GM23338 (cell line): ENCODE data around the gene DOCK2. TPM values are rescaled to one million over a fixed set of nuclear protein-coding genes. Genes with fewer than 3 reads are reported as not detected.

Source experiments
- ATAC-seq: fragments of 200-7000 bp; cut with Tn5 transposase; 3 replicates; pipeline ENCODE4 v1.9.1; 2020
- DNase-seq: peaks from one replicate; pipeline ENCODE4 v3.0.0-alpha.2; 2015; ENCODE audit warnings: low spot score
- H2AFZ ChIP-seq: fragments of 200-600 bp; sonication (generic); 2 replicates; pipeline ENCODE4 v1.8.0; 2016; ENCODE audit warnings: antibody characterized with exemption, mild to moderate bottlenecking, moderate library complexity
- H3F3A ChIP-seq: fragments of 200-600 bp; sonication (generic); replicated peaks from 2 replicates; pipeline ENCODE4 v1.8.0; 2017; ENCODE audit warnings: antibody characterized with exemption, mixed run types, low read depth
- H3K27ac ChIP-seq: fragments of 200-600 bp; sonication (generic); 2 replicates; pipeline ENCODE4 v1.6.1; 2016; ENCODE audit warnings: low read depth
- H3K27me3 ChIP-seq: fragments of 200-600 bp; sonication (generic); 2 replicates; pipeline ENCODE4 v1.8.0; 2016; ENCODE audit warnings: mild to moderate bottlenecking, mixed run types, moderate library complexity; ENCODE audit not compliant: insufficient read depth
- H3K36me3 ChIP-seq: fragments of 200-600 bp; sonication (generic); 2 replicates; pipeline ENCODE4 v1.8.0; 2016; ENCODE audit warnings: mild to moderate bottlenecking; ENCODE audit not compliant: insufficient read depth
- H3K4me1 ChIP-seq: fragments of 200-600 bp; sonication (generic); 2 replicates; pipeline ENCODE4 v1.8.0; 2016; ENCODE audit warnings: mild to moderate bottlenecking, moderate library complexity; ENCODE audit not compliant: insufficient read depth
- H3K4me2 ChIP-seq: fragments of 200-600 bp; sonication (generic); 2 replicates; pipeline ENCODE4 v1.7.1; 2017; ENCODE audit warnings: mixed run types
- H3K4me3 ChIP-seq: fragments of 200-600 bp; sonication (generic); 2 replicates; pipeline ENCODE4 v1.6.1; 2016; ENCODE audit warnings: mixed run types
- H3K79me2 ChIP-seq: fragments of 200-600 bp; sonication (generic); replicated peaks from 2 replicates; pipeline ENCODE4 v1.8.0; 2017; ENCODE audit warnings: mild to moderate bottlenecking; ENCODE audit not compliant: insufficient read depth
- H3K9me2 ChIP-seq: fragments of 200-600 bp; sonication (generic); 2 replicates; pipeline ENCODE4 v1.8.0; 2017; ENCODE audit not compliant: insufficient read depth
- H4K20me1 ChIP-seq: fragments of 200-600 bp; sonication (generic); replicated peaks from 2 replicates; pipeline ENCODE4 v1.8.0; 2017; ENCODE audit warnings: mild to moderate bottlenecking; ENCODE audit not compliant: insufficient read depth
- H3K27ac Mint-ChIP-seq: 2 replicates; pipeline ENCODE4 v1.8.0; 2020; ENCODE audit warnings: inconsistent platforms, mild to moderate bottlenecking, moderate library complexity, mixed read lengths
- H3K27me3 Mint-ChIP-seq: 3 replicates; pipeline ENCODE4 v1.8.0; 2022; ENCODE audit warnings: low read depth, mild to moderate bottlenecking, moderate library complexity, mixed read lengths, inconsistent platforms; ENCODE audit not compliant: insufficient read depth, poor library complexity
- H3K36me3 Mint-ChIP-seq: 3 replicates; pipeline ENCODE4 v1.8.0; 2021; ENCODE audit warnings: low read depth, mild to moderate bottlenecking, inconsistent platforms, moderate library complexity, mixed read lengths
- H3K4me1 Mint-ChIP-seq: 3 replicates; pipeline ENCODE4 v1.8.0; 2020; ENCODE audit warnings: mild to moderate bottlenecking, inconsistent platforms, mixed read lengths
- H3K4me3 Mint-ChIP-seq: 3 replicates; pipeline ENCODE4 v1.8.0; 2021; ENCODE audit warnings: moderate library complexity, mild to moderate bottlenecking, inconsistent platforms, mixed read lengths
- H3K9me3 Mint-ChIP-seq: 3 replicates; pipeline ENCODE4 v1.8.0; 2020; ENCODE audit warnings: moderate library complexity, mild to moderate bottlenecking, inconsistent platforms, mixed read lengths
- NANOG ChIP-seq: IDR thresholded peaks from 2 replicates; pipeline ENCODE4 v1.6.1; 2016; ENCODE audit warnings: antibody characterized with exemption, borderline replicate concordance
- POLR2AphosphoS5 ChIP-seq: IDR thresholded peaks from 2 replicates; pipeline ENCODE4 v1.6.1; 2016; ENCODE audit warnings: antibody characterized with exemption, low read depth
- ZNF114 ChIP-seq: fragments of 250-450 bp; sonication (Bioruptor Pico); IDR thresholded peaks from 2 replicates; pipeline ENCODE4 v1.5.0; 2020; ENCODE audit warnings: mild to moderate bottlenecking, moderate library complexity
- polyA plus RNA-seq: library from polyadenylated mRNA; unstranded; fragments of >200 nt; fragmentation: Nextera tagmentation; extraction: Ambion mirVana; gene quantifications from 2 replicates; pipeline ENCODE4 v1.2.1, GENCODE V29; 2016
- total RNA-seq: library from RNA; depleted of rRNA; stranded (reverse); fragments of >200 nt; shearing (Covaris generic); gene quantifications from 2 replicates; pipeline ENCODE4 v1.2.3, GENCODE V29; 2014
- TF ChIP-seq, protein P1 (sequence below): IDR thresholded peaks from 2 replicates; pipeline ENCODE4 v1.6.1; 2016; ENCODE audit warnings: antibody characterized with exemption
- TF ChIP-seq, protein P2 (sequence below): fragments of 250-450 bp; sonication (Bioruptor Pico); IDR thresholded peaks from 2 replicates; pipeline ENCODE4 v1.5.0; 2020; ENCODE audit warnings: mild to moderate bottlenecking, moderate library complexity

Gene DOCK2
- total and polyA plus RNA-seq, 2 experiments from 2014 or later = 3.7 to 9.4 TPM

DNA sequence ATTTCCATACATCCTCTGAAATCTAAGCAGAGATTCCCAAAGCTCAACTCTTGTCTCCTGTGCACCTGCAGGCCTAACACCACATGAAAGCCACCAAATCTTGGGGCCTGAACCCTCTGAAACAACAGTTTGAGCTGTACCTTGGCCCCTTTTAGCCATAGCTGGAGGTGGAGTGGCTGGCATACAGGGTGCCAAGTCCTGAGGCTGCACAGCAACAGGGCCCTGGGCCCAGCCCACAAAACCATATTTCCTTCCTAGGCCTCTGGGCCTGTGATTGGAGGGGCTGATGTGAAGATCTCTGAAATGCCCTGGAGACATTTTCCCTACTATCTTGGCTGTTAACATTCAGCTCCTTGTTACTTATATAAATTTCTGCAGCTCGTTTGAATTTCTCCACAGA, 26.5 kb downstream of the DOCK2 start:
- no peak overlapping the region for H3K4me3 ChIP-seq
- no peak overlapping the region for H2AFZ ChIP-seq
- H3F3A ChIP-seq = no peaks in the 10 kb centered on the region
- Mint-ChIP-seq H3K27me3 (peaks cover 2% of the 10 kb centered on the region), H3K4me3 (no peak overlapping the region), H3K36me3 (no peaks in the 10 kb centered on the region), H3K27ac (no peak overlapping the region), H3K4me1 (no peaks in the 10 kb centered on the region), H3K9me3 (no peaks in the 10 kb centered on the region; the same call in 1 of the 3 replicates)
- no peaks in the 10 kb centered on the region for H4K20me1 ChIP-seq
- no peaks in the 10 kb centered on the region for H3K36me3 ChIP-seq
- H3K79me2 ChIP-seq = no peaks in the 10 kb centered on the region
- no peaks in the 10 kb centered on the region for H3K9me2 ChIP-seq
- no peaks in the 10 kb centered on the region for H3K4me1 ChIP-seq
- TF ChIP-seq, protein P1, sequence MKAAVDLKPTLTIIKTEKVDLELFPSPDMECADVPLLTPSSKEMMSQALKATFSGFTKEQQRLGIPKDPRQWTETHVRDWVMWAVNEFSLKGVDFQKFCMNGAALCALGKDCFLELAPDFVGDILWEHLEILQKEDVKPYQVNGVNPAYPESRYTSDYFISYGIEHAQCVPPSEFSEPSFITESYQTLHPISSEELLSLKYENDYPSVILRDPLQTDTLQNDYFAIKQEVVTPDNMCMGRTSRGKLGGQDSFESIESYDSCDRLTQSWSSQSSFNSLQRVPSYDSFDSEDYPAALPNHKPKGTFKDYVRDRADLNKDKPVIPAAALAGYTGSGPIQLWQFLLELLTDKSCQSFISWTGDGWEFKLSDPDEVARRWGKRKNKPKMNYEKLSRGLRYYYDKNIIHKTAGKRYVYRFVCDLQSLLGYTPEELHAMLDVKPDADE = no peak
- TF ChIP-seq, protein P2, sequence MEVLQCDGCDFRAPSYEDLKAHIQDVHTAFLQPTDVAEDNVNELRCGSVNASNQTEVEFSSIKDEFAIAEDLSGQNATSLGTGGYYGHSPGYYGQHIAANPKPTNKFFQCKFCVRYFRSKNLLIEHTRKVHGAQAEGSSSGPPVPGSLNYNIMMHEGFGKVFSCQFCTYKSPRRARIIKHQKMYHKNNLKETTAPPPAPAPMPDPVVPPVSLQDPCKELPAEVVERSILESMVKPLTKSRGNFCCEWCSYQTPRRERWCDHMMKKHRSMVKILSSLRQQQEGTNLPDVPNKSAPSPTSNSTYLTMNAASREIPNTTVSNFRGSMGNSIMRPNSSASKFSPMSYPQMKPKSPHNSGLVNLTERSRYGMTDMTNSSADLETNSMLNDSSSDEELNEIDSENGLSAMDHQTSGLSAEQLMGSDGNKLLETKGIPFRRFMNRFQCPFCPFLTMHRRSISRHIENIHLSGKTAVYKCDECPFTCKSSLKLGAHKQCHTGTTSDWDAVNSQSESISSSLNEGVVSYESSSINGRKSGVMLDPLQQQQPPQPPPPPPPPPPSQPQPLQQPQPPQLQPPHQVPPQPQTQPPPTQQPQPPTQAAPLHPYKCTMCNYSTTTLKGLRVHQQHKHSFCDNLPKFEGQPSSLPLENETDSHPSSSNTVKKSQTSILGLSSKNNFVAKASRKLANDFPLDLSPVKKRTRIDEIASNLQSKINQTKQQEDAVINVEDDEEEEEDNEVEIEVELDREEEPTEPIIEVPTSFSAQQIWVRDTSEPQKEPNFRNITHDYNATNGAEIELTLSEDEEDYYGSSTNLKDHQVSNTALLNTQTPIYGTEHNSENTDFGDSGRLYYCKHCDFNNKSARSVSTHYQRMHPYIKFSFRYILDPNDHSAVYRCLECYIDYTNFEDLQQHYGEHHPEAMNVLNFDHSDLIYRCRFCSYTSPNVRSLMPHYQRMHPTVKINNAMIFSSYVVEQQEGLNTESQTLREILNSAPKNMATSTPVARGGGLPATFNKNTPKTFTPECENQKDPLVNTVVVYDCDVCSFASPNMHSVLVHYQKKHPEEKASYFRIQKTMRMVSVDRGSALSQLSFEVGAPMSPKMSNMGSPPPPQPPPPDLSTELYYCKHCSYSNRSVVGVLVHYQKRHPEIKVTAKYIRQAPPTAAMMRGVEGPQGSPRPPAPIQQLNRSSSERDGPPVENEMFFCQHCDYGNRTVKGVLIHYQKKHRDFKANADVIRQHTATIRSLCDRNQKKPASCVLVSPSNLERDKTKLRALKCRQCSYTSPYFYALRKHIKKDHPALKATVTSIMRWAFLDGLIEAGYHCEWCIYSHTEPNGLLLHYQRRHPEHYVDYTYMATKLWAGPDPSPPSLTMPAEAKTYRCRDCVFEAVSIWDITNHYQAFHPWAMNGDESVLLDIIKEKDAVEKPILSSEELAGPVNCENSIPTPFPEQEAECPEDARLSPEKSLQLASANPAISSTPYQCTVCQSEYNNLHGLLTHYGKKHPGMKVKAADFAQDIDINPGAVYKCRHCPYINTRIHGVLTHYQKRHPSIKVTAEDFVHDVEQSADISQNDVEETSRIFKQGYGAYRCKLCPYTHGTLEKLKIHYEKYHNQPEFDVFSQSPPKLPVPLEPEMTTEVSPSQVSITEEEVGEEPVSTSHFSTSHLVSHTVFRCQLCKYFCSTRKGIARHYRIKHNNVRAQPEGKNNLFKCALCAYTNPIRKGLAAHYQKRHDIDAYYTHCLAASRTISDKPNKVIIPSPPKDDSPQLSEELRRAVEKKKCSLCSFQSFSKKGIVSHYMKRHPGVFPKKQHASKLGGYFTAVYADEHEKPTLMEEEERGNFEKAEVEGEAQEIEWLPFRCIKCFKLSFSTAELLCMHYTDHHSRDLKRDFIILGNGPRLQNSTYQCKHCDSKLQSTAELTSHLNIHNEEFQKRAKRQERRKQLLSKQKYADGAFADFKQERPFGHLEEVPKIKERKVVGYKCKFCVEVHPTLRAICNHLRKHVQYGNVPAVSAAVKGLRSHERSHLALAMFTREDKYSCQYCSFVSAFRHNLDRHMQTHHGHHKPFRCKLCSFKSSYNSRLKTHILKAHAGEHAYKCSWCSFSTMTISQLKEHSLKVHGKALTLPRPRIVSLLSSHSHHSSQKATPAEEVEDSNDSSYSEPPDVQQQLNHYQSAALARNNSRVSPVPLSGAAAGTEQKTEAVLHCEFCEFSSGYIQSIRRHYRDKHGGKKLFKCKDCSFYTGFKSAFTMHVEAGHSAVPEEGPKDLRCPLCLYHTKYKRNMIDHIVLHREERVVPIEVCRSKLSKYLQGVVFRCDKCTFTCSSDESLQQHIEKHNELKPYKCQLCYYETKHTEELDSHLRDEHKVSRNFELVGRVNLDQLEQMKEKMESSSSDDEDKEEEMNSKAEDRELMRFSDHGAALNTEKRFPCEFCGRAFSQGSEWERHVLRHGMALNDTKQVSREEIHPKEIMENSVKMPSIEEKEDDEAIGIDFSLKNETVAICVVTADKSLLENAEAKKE (CRISPR knock-in tag) = no peak
- no peak for TF ChIP-seq POLR2AphosphoS5
- H3K4me2 ChIP-seq = no peak overlapping the region
- H3K27me3 ChIP-seq = no peaks in the 10 kb centered on the region
- no peak overlapping the region for H3K27ac ChIP-seq
- ATAC-seq = no peak
- no peak for DNase-seq

DNA sequence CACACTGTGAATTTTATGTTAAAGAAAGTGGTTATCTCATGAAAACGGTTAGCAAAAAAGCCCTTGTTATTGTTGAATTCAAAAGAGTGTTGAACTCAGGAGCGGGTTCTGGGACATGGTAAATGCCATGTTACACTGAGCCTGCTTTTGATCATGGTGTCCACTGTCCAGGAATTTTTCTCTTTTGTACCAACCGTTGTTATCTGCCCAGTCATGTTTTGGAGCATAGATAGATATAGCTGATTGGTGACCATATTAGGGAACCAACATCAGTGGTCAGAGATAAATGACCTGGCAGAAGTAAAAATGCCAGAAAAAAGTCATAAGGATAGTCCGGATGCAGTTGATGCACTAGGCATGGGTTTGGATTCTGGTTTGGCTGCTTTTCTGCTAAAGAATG, 29.3 kb downstream of the DOCK2 start:
- H3K9me2 ChIP-seq = no peaks in the 10 kb centered on the region
- H3K79me2 ChIP-seq = no peaks in the 10 kb centered on the region
- no peak for ATAC-seq
- Mint-ChIP-seq H3K4me1 (no peaks in the 10 kb centered on the region), H3K27ac (no peak overlapping the region), H3K9me3 (no peaks in the 10 kb centered on the region; the same call in 1 of the 3 replicates), H3K36me3 (no peaks in the 10 kb centered on the region), H3K27me3 (peaks cover 2% of the 10 kb centered on the region), H3K4me3 (no peak overlapping the region)
- no peaks in the 10 kb centered on the region for H4K20me1 ChIP-seq
- no peak overlapping the region for H3K4me3 ChIP-seq
- no peak overlapping the region for H2AFZ ChIP-seq
- no peaks in the 10 kb centered on the region for H3K36me3 ChIP-seq
- H3K27me3 ChIP-seq = no peaks in the 10 kb centered on the region
- DNase-seq = no peak
- H3K4me1 ChIP-seq = no peaks in the 10 kb centered on the region
- no peaks in the 10 kb centered on the region for H3F3A ChIP-seq
- no peak overlapping the region for H3K27ac ChIP-seq
- no peak overlapping the region for H3K4me2 ChIP-seq
- TF ChIP-seq, protein P2 (CRISPR knock-in tag) = no peak
- no peak for TF ChIP-seq ZNF114 (CRISPR knock-in tag)
- no peak for TF ChIP-seq NANOG
